Neural crest cell (in vitro differentiated cells): ENCODE data around the gene DRC3. TPM values are rescaled to one million over a fixed set of nuclear protein-coding genes. Genes with fewer than 3 reads are reported as not detected.

Experiments used
- DNase-seq: peaks from one replicate; pipeline ENCODE4 v3.0.0; 2021; ENCODE audit warnings: low read depth, mixed read lengths, low spot score
- H3K27ac Mint-ChIP-seq: one replicate; pipeline ENCODE4 v1.8.0; 2021; ENCODE audit warnings: mild to moderate bottlenecking, mixed read lengths; ENCODE audit not compliant: unreplicated experiment
- H3K27me3 Mint-ChIP-seq: 2 replicates; pipeline ENCODE4 v1.8.0; 2021; ENCODE audit warnings: low read depth, mild to moderate bottlenecking, mixed read lengths
- H3K36me3 Mint-ChIP-seq: 2 replicates; pipeline ENCODE4 v1.8.0; 2021; ENCODE audit warnings: low read depth, mild to moderate bottlenecking, mixed read lengths
- H3K4me1 Mint-ChIP-seq: 2 replicates; pipeline ENCODE4 v1.8.0; 2021; ENCODE audit warnings: mixed read lengths
- H3K4me3 Mint-ChIP-seq: one replicate; pipeline ENCODE4 v1.8.0; 2021; ENCODE audit warnings: mild to moderate bottlenecking, mixed read lengths
- H3K9me3 Mint-ChIP-seq: 2 replicates; pipeline ENCODE4 v1.8.0; 2021; ENCODE audit warnings: mixed read lengths
- total RNA-seq: library from RNA; stranded (reverse); gene quantifications from 2 replicates; pipeline ENCODE4 v1.2.1, GENCODE V29; 2021
- TF ChIP-seq, protein P1 (sequence below): fragments of 200-600 bp; sonication (generic); conservative IDR thresholded peaks from 2 replicates; pipeline ENCODE4 v1.5.0; 2021; ENCODE audit warnings: antibody characterized with exemption, mild to moderate bottlenecking

DRC3 gene
- total RNA-seq, 1 donor from 2014 or later, result 0.61 TPM

DNA sequence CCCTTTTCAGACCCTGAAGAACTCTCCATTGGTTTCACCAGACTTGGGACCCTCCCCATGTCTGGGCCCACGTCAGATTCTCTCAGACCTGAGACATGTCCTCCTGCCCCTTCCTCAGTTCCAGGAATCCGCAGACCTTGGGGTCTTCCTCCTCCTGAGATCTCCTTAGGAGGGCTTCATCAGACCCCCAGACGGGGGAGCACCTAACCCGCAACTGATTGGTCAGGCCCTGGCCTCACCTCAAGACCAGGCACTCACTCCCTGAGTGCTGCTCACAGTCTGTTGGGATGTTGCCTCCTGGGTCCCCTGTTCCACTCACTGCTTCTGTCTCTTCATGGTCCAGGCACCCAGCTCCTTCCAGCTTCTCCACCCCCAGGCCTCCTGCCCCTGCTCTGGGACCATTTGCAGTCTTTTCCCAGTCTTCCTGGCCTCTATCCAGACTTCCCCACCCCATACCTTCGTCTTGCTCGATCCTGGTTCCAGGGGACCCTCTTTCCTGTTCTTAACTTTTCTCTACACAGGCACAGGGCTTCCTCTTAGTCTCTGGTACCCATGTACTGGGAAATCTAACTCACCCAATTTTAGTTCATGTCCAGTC is 67.7 kb downstream of the DRC3 start:
- H3K9me3 Mint-ChIP-seq, result no peaks in the 10 kb centered on the region
- H3K4me3 Mint-ChIP-seq, result peak overlapping the region; percentile 93
- H3K27me3 Mint-ChIP-seq, result no peaks in the 10 kb centered on the region
- TF ChIP-seq, protein P1, sequence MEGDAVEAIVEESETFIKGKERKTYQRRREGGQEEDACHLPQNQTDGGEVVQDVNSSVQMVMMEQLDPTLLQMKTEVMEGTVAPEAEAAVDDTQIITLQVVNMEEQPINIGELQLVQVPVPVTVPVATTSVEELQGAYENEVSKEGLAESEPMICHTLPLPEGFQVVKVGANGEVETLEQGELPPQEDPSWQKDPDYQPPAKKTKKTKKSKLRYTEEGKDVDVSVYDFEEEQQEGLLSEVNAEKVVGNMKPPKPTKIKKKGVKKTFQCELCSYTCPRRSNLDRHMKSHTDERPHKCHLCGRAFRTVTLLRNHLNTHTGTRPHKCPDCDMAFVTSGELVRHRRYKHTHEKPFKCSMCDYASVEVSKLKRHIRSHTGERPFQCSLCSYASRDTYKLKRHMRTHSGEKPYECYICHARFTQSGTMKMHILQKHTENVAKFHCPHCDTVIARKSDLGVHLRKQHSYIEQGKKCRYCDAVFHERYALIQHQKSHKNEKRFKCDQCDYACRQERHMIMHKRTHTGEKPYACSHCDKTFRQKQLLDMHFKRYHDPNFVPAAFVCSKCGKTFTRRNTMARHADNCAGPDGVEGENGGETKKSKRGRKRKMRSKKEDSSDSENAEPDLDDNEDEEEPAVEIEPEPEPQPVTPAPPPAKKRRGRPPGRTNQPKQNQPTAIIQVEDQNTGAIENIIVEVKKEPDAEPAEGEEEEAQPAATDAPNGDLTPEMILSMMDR, result no peak
- no peaks in the 10 kb centered on the region for H3K36me3 Mint-ChIP-seq
- H3K27ac Mint-ChIP-seq, result peak overlapping the region; percentile 72
- DNase-seq, result no peak
- H3K4me1 Mint-ChIP-seq, result peaks cover 51% of the 10 kb centered on the region

DNA sequence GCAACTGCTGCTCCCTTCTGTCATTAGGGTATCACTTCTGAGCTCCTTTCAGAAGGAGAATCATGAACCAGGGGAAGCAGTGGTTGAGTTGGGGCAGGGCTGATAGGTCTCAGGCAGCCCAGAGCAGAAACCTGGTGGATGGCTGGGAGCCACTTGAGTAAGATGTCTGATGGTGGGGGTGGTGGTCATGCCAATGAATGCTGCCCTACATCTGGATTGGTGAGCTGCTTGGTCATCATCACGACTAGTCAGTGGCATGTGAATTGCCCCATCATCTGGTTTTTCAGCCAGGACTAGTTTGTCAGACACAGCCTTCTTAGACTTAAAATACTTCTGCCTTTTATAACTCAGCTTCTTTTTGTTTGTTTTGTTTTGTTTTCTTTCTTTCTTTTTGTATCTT is 69.1 kb downstream of the DRC3 start:
- H3K9me3 Mint-ChIP-seq, result no peaks in the 10 kb centered on the region
- H3K27me3 Mint-ChIP-seq, result no peaks in the 10 kb centered on the region
- no peaks in the 10 kb centered on the region for H3K36me3 Mint-ChIP-seq
- no peak overlapping the region for H3K27ac Mint-ChIP-seq
- TF ChIP-seq, protein P1, result no peak
- H3K4me1 Mint-ChIP-seq, result peaks cover 51% of the 10 kb centered on the region
- peak overlapping the region; percentile 93 for H3K4me3 Mint-ChIP-seq
- DNase-seq, result no peak

DNA sequence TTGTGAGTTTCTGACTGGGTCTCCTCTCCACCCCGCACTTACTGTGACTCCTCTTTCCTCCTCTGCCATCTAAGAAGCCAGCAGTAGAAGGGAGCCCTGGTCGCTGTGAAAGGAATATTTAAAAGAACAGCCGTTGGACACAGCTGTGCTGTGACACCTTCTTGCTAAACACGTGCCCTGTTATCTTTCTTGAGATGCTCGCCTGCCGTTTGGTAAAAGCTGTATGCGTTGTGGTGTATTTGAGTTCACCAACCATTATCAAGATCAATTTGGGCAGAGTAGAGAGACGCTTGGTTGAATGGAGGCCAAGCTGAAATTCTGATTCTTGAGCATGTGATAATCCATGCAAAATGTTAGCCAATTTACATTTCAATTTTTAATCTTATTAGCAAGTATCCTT is 70.3 kb downstream of the DRC3 start:
- Mint-ChIP-seq H3K4me1 (peaks cover 42% of the 10 kb centered on the region), H3K9me3 (no peaks in the 10 kb centered on the region), H3K27ac (no peak overlapping the region), H3K36me3 (peaks cover 6% of the 10 kb centered on the region), H3K4me3 (peak overlapping the region; percentile 14), H3K27me3 (no peaks in the 10 kb centered on the region)
- no peak for DNase-seq
- TF ChIP-seq, protein P1, result no peak

DNA sequence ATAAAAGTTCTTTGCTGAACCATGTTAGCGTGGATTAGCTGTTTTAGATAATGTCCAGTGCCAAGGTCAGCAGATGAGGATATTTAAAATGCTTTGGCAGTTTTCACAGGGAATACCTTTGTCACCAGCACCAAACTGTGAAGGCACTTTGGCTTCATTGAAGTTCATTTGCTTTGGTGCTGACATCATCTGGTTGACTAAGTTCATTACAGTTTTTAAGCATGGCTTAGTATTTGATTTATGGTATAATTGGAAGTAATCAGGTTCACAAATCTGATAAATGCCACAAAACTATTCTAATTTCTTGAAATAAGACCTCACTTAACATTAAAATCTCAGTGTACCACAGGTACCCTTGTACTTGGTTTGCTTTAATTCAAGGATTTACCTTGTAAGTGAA is 70.8 kb downstream of the DRC3 start:
- Mint-ChIP-seq H3K4me3 (no peak overlapping the region), H3K4me1 (peaks cover 37% of the 10 kb centered on the region), H3K27me3 (no peaks in the 10 kb centered on the region), H3K27ac (no peak overlapping the region), H3K9me3 (no peaks in the 10 kb centered on the region), H3K36me3 (peaks cover 6% of the 10 kb centered on the region)
- TF ChIP-seq, protein P1, result peak; percentile 17
- no peak for DNase-seq

DNA sequence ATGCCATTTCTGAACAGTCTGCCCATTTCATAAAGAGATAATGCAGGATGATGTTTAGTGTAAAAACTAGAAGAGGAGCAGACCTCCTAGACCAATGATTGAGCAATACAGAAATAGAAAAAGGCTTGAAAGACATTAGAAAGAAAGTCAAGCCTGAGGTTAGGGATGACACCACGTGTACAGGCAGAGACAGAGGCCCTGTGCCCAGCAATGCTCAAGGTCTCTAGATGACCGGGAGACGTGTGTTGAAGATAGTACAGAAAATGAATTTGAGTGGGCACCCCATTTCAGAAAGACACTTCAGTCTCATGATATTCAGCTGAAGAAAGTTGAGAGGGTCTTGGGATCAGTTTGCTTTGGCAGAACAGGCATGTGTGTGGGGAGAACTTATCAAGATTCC is 71.9 kb downstream of the DRC3 start:
- no peaks in the 10 kb centered on the region for H3K27me3 Mint-ChIP-seq
- H3K27ac Mint-ChIP-seq, result no peak overlapping the region
- peaks cover 6% of the 10 kb centered on the region for H3K36me3 Mint-ChIP-seq
- H3K9me3 Mint-ChIP-seq, result no peaks in the 10 kb centered on the region
- no peak for DNase-seq
- peaks cover 28% of the 10 kb centered on the region for H3K4me1 Mint-ChIP-seq
- H3K4me3 Mint-ChIP-seq, result no peak overlapping the region
- TF ChIP-seq, protein P1, result no peak
